ENCODE measurements around the gene TRIML2.

DNA sequence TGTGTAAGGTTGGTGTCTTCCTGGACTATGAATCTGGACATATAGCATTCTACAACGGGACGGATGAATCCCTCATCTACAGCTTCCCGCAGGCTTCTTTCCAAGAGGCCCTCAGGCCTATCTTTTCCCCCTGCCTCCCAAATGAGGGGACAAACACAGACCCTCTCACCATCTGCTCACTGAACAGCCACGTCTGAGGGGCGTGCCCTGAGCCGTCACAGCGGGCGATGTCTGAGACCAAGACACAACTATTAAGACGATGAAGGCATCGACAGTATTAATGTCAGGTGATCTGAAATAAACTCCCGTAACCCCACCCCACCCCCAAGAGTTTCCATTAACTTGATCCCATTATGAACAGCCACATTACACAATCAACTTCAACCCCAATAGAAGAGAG lies 37.8 kb upstream of the TRIML2 start:
- TF ChIP-seq CBX5 (IDR thresholded peaks at IDR 0.05; ENCODE audit: low read depth) (no peak), EZH2 (IDR thresholded peaks at IDR 0.05; ENCODE audit: borderline replicate concordance, control insufficient read depth, low read depth, low read length) (no peak), NFYA (IDR thresholded peaks at IDR 0.05; ENCODE audit: borderline replicate concordance, low read depth, low read length) (no peak), CBFB (IDR thresholded peaks at IDR 0.05; ENCODE audit: low read depth) (no peak), YBX1 (IDR thresholded peaks at IDR 0.05) (no peak), POLR2AphosphoS5 (IDR thresholded peaks at IDR 0.05; ENCODE audit: low read length) (no peak), ETV6 (conservative IDR thresholded peaks at IDR 0.05 in 1 of 2, IDR thresholded peaks at IDR 0.05 in 1 of 2; ENCODE audit: borderline replicate concordance in 1 of 2, low read depth in 1 of 2) (no peak), KLF5 (IDR thresholded peaks at IDR 0.05; ENCODE audit: partially characterized antibody) (no peak), EP300 (IDR thresholded peaks at IDR 0.05; ENCODE audit: borderline replicate concordance in 1 of 2, control insufficient read depth in 1 of 2, low read depth in 2 of 2, low read length in 2 of 2) (no peak), TAF1 (IDR thresholded peaks at IDR 0.05; ENCODE audit: borderline replicate concordance, low read depth, low read length) (no peak), MYC (IDR thresholded peaks at IDR 0.05; ENCODE audit: insufficient read depth, insufficient read length, insufficient replicate concordance, low read length, severe bottlenecking) (no peak)
- TF ChIP-seq, protein P1, sequence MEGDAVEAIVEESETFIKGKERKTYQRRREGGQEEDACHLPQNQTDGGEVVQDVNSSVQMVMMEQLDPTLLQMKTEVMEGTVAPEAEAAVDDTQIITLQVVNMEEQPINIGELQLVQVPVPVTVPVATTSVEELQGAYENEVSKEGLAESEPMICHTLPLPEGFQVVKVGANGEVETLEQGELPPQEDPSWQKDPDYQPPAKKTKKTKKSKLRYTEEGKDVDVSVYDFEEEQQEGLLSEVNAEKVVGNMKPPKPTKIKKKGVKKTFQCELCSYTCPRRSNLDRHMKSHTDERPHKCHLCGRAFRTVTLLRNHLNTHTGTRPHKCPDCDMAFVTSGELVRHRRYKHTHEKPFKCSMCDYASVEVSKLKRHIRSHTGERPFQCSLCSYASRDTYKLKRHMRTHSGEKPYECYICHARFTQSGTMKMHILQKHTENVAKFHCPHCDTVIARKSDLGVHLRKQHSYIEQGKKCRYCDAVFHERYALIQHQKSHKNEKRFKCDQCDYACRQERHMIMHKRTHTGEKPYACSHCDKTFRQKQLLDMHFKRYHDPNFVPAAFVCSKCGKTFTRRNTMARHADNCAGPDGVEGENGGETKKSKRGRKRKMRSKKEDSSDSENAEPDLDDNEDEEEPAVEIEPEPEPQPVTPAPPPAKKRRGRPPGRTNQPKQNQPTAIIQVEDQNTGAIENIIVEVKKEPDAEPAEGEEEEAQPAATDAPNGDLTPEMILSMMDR (IDR thresholded peaks at IDR 0.05 in 2 of 3, conservative IDR thresholded peaks at IDR 0.05 in 1 of 3; ENCODE audit: control insufficient read depth in 2 of 3, extremely low read depth in 1 of 3, insufficient read depth in 1 of 3, low read depth in 3 of 3, low read length in 3 of 3): no peak
- TF ChIP-seq, protein P2, sequence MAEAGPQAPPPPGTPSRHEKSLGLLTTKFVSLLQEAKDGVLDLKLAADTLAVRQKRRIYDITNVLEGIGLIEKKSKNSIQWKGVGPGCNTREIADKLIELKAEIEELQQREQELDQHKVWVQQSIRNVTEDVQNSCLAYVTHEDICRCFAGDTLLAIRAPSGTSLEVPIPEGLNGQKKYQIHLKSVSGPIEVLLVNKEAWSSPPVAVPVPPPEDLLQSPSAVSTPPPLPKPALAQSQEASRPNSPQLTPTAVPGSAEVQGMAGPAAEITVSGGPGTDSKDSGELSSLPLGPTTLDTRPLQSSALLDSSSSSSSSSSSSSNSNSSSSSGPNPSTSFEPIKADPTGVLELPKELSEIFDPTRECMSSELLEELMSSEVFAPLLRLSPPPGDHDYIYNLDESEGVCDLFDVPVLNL (IDR thresholded peaks at IDR 0.05; ENCODE audit: low read depth, low read length): no peak
- TF ChIP-seq, protein P3, sequence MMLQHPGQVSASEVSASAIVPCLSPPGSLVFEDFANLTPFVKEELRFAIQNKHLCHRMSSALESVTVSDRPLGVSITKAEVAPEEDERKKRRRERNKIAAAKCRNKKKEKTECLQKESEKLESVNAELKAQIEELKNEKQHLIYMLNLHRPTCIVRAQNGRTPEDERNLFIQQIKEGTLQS (IDR thresholded peaks at IDR 0.05; ENCODE audit: borderline replicate concordance, extremely low read depth, low read depth, low read length): no peak

All from GM12878 (cell line).